RWPE2 (cell line): ENCODE results near the gene C1orf174.

Experiments
- ATAC-seq: fragments of 200-7000 bp; cut with Tn5 transposase; 3 replicates; pipeline ENCODE4 v1.9.1; 2021; ENCODE audit warnings: low read depth
- DNase-seq: peaks from one replicate; pipeline ENCODE4 v3.0.0-alpha.2; 2020; ENCODE audit warnings: low spot score
- H3K27ac ChIP-seq: fragments of 450-650 bp; 2 replicates; pipeline ENCODE4 v1.5.1; 2017; ENCODE audit warnings: mild to moderate bottlenecking; ENCODE audit not compliant: poor library complexity, severe bottlenecking
- H3K27me3 ChIP-seq: fragments of 250-450 bp; sonication (Bioruptor Pico); 2 replicates; pipeline ENCODE4 v1.5.1; 2021; ENCODE audit warnings: mild to moderate bottlenecking, moderate library complexity; ENCODE audit not compliant: insufficient read depth, poor library complexity, severe bottlenecking
- H3K36me3 ChIP-seq: fragments of 250-450 bp; sonication (Bioruptor Pico); 2 replicates; pipeline ENCODE4 v1.5.1; 2020; ENCODE audit warnings: low read depth, mild to moderate bottlenecking, moderate library complexity
- H3K4me1 ChIP-seq: fragments of 250-450 bp; sonication (Bioruptor Pico); 2 replicates; pipeline ENCODE4 v1.5.1; 2021; ENCODE audit warnings: mild to moderate bottlenecking, moderate library complexity; ENCODE audit not compliant: insufficient read depth, poor library complexity, severe bottlenecking
- H3K4me3 ChIP-seq: fragments of 250-450 bp; sonication (Bioruptor Pico); 2 replicates; pipeline ENCODE4 v1.5.1; 2021; ENCODE audit warnings: mild to moderate bottlenecking, moderate library complexity; ENCODE audit not compliant: severe bottlenecking
- H3K9me3 ChIP-seq: fragments of 250-450 bp; sonication (Bioruptor Pico); 2 replicates; pipeline ENCODE4 v1.5.1; 2021; ENCODE audit warnings: mild to moderate bottlenecking, moderate library complexity; ENCODE audit not compliant: severe bottlenecking
- CTCF ChIP-seq: fragments of 450-650 bp; IDR thresholded peaks from one replicate; pipeline ENCODE4 v1.5.1; 2017; ENCODE audit warnings: mild to moderate bottlenecking, moderate library complexity; ENCODE audit not compliant: poor library complexity, severe bottlenecking

The C1orf174 gene

GRCh38 chr1:3896396-3897000 is 3.6 kb downstream of the C1orf174 start:
- peaks cover 15% of the 10 kb centered on the region for H3K9me3 ChIP-seq
- H3K27ac ChIP-seq, result no peak overlapping the region
- peaks cover 19% of the 10 kb centered on the region for H3K36me3 ChIP-seq
- no peaks in the 10 kb centered on the region for H3K27me3 ChIP-seq
- no peak overlapping the region for H3K4me3 ChIP-seq
- DNase-seq, result no peak
- no peak for TF ChIP-seq CTCF
- no peak for ATAC-seq
- no peaks in the 10 kb centered on the region for H3K4me1 ChIP-seq

GRCh38 chr1:3895951-3896325 is 4.1 kb downstream of the C1orf174 start:
- H3K9me3 ChIP-seq, result peaks cover 15% of the 10 kb centered on the region
- no peak overlapping the region for H3K27ac ChIP-seq
- peaks cover 25% of the 10 kb centered on the region for H3K36me3 ChIP-seq
- H3K4me3 ChIP-seq, result no peak overlapping the region
- no peak for TF ChIP-seq CTCF
- no peak for ATAC-seq
- no peak for DNase-seq
- no peaks in the 10 kb centered on the region for H3K27me3 ChIP-seq
- H3K4me1 ChIP-seq, result no peaks in the 10 kb centered on the region

GRCh38 chr1:3895279-3895950 is 4.7 kb downstream of the C1orf174 start:
- no peaks in the 10 kb centered on the region for H3K4me1 ChIP-seq
- H3K27me3 ChIP-seq, result no peaks in the 10 kb centered on the region
- no peak for TF ChIP-seq CTCF
- DNase-seq, result no peak
- H3K36me3 ChIP-seq, result peaks cover 30% of the 10 kb centered on the region
- H3K9me3 ChIP-seq, result peaks cover 15% of the 10 kb centered on the region
- H3K27ac ChIP-seq, result no peak overlapping the region
- ATAC-seq, result no peak
- no peak overlapping the region for H3K4me3 ChIP-seq

GRCh38 chr1:3894626-3895278 is 5.3 kb downstream of the C1orf174 start:
- Histone ChIP-seq H3K9me3 (peaks cover 15% of the 10 kb centered on the region), H3K27ac (no peak overlapping the region), H3K4me3 (no peak overlapping the region), H3K4me1 (no peaks in the 10 kb centered on the region), H3K27me3 (no peaks in the 10 kb centered on the region), H3K36me3 (peaks cover 37% of the 10 kb centered on the region)
- ATAC-seq (no peak), DNase-seq (no peak)
- no peak for TF ChIP-seq CTCF

- ATAC-seq (no peak), DNase-seq (no peak)
- H3K4me3 ChIP-seq, result no peak overlapping the region
- H3K4me1 ChIP-seq, result no peaks in the 10 kb centered on the region
- peaks cover 39% of the 10 kb centered on the region for H3K36me3 ChIP-seq
- no peak for TF ChIP-seq CTCF
- H3K9me3 ChIP-seq, result peaks cover 5% of the 10 kb centered on the region
- H3K27me3 ChIP-seq, result no peaks in the 10 kb centered on the region
- no peak overlapping the region for H3K27ac ChIP-seq
Measured at GRCh38 chr1:3893190-3893589, 6.9 kb downstream of the C1orf174 start.
